GM21367 (cell line): ENCODE measurements around the gene NEDD4L.
A peak's percentile ranks its signal among the peaks of the same experiment; 100 is the strongest.

Experiments used
- ATAC-seq: cut with Tn5 transposase; IDR thresholded peaks from one replicate; pipeline ENCODE4 v1.9.1; 2021; ENCODE audit not compliant: unreplicated experiment

The NEDD4L gene

DNA sequence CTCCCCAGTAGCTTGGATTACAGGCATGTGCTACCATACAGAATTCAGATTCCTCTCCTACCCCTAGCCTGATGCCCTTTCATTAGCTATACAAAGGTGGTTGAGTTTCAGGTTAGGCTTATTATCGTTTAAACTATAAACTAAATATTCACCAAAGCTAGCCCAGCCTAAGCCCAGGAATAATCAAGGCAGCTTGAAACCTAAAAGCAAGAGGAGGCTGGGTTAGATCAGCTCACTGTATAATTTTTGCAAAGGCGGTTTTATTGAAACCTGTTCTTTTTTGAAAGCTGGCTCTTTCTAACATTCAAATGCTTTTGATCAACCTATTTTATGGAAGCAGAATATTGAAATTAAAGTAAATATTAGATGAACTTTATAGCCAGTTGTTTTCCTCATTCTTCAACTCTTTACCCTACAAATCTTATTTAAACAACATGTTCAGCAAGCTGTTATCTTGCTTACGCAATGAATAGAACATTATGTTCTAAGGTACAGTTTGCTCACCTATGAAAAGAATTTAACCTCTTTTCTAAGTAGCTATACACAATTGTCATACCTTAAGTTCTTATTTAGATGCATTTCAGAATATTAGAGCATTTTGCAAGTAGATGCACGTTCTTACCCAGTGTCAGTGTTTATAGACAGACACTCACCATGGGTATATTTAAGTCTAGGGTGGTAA is 241.6 kb downstream of the NEDD4L start:
- no peak for ATAC-seq

DNA sequence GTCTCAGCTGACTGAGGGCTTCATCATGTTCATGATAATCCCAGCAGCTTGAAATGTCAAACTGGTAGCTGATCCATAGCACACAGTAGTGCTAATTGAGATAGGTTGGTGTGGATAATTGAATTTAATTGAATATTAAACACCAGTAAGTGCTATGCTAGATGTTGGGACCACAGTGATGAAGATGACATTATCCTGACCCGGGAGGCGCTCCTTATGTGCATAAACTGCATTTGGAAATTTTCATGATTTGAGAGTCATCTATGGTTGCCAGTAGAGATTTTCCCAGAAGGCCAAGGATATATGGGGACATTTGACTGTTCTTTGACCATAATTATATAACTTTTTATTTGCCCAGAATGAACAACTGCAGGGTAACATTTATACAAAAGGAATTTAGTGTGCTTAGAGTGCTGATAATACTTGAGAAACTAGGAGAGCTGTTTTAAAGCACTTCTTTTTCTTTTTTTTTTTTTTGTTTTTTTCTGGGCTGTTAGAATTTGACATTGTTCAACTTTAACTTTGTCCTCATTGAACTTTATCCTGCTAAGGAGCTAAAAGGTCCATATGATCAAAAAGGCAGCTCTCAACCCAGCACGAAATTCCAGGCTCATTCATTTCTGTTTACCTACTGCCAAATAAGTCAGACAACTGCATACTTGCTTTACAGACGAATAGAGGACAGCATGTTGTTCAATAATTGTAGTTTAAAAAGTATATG is 242.8 kb downstream of the NEDD4L start:
- ATAC-seq, result no peak

DNA sequence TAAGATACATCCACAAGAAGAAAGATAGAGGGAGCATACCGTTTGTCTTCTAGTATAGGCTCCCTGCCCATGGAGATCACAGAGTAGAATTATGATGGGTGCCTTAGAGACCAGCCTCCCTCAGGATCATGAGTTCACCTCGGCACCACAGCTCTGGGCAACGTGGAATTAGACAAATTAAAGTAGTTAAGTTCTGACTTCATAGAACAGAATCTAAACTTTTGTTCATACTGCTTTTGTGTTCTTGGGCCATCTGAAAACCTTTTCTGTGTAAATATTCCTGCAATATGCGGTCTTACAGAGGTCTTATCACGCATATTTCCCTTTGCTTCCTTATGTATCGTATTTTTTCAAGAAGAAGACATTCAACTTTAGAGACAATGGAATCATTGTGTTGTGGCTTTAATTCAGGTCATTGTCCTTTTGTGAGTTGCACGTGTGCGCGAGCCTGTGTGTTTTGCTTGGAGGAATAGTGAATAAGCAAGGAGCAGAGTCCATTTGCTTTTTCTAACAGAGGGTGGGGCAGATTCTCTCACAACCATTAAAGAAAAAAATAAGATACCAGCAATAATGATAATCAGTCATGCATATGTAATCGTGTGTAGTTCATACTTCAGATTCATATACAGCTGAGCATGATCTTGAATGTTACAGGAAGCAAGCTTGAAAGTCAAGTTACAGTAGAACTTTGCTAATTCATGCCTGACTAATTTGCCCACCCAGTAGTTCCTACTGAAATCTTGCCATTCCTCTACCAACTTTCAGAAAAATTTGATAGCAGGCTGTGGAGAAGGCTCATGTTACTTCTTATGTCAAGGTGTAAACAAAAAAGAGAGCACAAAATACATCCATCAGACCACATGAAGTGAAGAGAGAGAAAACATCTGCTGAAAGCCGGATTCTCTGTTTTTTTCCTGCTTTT is 243.6 kb downstream of the NEDD4L start:
- ATAC-seq, result no peak

DNA sequence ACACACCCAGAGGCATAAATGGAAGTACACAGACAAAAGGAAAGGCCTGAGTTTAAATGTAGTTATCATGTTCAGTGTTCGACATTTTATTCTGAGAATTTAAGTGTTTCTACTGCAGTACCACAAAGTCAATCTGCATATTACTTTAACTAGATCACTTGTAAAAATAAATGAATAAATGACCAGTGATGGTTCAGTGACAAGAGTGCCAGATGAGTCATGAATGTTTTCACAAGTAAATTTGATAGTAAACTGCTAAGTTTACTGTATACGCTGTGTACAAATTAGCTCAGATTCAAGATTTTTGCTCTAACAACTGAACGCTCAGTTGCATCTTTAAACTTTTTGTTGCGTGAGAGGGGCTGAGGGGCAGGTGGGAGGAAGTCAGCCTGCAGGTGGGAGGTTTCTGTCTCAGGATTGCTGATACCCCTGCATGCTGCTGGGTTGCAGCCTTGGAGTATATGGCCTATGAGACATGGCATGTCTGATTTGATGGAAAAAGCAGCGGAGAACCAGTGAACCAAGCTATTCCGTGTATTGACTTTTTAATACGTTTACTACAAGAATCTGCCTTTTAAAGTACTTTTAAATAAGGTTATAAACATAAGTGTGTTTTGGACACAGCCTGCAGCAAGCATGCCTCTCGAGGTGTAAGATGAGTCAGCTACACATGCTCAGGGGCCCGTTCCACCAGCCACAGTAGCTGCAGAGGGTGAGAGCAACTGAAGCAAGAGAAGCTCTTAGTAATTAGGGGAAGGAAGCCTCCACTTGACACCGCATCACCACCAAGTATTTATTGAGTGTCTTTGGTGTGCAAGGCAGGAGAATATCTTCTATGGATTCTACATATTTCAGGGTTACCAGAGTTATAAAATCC is 245.1 kb downstream of the NEDD4L start:
- ATAC-seq, result peak; percentile 61

DNA sequence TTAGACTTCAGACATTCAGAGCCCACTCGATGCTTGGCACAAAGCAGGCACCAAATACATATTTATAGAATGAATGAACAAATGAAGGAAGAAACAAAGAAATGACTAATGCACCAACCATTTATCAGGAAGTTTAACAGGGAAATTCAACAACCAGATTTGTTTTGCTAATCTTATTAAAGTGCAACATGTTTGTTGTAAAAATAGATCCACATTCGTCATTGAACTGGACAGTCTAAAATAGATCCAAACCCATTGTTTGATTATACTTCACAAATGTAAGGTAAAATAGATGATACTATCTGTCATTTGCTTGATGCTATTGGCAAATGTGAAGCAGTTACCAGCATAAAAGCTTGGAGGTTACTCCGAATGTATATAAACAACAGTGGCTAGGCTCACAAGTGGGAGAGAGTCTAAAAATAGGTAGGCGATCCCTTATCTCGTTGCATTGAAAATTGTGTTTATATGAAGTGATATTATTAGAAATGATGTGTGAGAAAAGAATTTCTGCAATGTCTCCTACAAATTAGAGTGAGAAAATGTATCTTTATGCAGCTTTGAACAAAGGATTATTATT is 246.2 kb downstream of the NEDD4L start:
- no peak for ATAC-seq

DNA sequence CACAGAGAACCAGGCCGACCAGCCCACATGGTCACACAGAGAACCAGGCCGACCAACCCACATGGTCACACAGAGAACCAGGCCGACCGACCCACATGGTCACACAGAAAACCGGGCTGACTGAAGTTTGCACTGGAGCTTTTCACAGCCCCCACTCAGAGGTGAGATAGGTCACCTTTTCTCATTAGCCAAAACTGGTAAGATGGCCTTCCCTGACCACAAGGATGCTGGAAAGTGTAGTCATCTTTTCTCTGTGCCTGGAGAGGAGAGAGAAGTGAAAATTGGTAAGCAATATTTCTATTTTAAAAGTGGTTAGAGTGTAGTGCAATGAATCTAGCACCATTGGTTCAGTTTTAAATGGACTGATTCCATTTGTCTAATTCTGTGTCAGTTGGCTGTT is 247.1 kb downstream of the NEDD4L start:
- no peak for ATAC-seq

DNA sequence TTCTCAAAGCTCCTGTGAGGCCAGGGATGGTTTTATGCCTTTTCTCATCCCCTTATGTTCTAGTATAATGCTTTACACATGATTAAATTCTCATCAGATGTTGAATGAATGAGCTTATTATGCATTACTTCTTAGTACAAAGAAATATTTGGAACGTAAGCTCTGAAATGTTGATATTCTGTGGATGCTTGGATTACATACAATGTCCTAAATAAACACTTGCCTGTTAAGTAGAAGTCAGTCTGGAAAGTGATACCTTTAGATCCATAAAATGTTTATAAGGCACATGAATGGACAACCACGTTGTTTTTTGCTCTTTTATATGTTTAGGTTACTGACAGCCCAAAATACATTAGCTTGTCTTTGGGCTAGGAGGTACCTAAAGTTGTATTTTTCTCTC is 248.6 kb downstream of the NEDD4L start:
- ATAC-seq, result no peak

DNA sequence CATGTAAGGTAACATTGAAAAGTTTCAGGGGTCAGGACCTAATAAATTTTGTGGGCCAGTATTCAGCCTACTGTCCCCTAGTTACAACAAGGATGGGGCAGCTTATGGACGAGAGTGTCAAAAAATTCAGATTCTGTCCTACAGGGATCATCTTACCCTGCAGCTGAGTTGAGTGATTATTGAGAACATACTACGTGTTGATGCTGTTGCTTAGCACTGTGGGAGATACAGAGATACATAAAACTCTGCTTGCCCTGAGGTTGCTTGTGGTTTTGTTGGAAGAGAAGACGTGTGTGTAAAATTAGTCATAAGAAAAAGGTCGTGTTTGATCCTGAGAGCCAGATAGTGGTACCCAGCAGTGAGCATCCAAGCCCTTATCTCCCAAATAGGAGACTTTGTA is 253.2 kb downstream of the NEDD4L start:
- no peak for ATAC-seq

DNA sequence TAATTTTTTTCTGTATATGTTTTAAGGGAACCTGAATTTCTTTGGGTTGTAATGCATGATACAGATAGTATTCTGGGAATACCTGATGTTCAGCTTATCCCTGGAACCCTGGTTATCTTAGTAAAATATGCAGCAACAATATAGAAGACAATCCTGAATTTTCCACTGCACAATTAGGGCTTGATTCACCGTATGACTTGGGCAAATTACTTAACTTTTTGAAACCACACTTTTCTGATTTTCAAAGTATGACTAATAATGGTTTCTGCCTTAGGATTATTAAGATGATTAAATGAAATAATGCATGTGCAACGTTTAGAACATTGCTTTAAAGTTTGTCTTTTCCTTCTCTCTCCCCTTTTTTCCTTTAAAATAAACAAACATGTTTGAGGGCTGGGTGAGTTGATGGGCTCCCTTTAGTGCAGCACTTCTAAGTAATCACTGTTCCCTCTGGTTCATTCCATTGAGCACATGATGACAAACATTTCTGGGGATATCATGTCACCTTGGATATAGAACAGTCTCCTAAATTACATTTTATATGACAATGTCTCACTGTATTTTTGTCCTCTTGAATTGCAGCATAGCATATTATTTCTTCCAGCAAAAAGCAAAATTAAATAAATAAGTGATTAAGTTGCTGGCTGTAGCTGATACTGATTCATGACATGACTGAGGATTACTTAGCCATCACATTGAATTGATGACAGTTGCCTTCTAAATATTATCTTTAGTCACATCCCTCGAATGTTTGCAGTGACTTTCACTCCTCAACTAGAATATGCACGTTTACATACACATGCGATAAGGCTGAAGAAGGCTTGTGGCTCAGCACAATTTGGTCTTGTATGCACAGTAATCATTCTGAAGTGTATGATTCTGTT is 254.5 kb downstream of the NEDD4L start:
- no peak for ATAC-seq

DNA sequence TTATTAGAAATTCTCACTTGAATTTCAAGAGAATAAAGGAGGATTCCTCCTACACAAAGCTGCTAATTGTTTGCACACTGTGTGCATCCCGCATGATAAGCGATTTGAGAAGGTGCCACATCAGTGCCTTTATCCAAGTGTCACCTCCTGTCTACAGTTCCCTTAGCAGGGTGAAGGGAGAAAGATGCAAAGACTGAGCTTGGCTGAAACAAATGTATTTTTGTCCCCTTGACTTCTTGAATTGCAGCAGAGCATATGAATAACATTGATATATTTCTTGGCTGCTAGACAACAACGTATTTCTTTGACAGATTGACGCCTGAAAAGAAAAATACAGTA is 255.1 kb downstream of the NEDD4L start:
- ATAC-seq, result no peak

DNA sequence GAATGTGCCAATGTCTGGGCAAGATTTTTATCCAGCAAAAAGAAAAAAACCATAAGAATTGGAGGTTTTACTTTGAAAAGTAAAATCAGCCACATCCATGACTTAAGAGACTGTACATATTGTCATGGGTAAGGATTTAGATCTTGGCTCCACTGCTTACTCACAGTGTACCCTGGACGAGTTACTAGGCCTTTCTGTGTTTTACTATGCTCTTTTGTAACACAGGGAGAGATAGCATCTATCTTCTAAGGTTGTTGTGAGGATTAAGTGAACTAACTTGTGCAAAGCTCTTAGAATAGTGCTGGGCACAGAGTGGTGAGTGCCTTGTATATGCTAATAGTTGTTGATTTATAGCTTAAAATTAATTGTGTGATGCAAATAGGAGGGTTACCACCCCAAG is 255.9 kb downstream of the NEDD4L start:
- no peak for ATAC-seq

DNA sequence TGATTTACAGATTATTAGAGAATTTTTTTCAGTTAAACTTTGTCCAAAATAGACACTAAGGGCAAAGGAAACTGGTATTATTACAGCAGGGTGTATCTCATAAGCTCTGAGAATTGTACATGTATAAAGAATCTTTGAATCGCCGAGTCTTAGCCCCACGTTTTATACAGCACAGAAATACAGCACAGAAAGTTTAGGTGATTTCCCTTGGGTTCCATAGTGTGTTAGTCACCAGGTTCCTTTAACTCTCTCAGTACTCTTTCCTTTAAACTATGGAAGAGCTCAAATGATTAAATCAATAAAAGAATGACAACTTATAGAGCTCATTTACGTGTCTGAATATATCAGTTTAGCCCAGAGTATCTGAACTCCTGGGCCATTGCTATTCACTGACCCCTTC is 256.8 kb downstream of the NEDD4L start:
- no peak for ATAC-seq

DNA sequence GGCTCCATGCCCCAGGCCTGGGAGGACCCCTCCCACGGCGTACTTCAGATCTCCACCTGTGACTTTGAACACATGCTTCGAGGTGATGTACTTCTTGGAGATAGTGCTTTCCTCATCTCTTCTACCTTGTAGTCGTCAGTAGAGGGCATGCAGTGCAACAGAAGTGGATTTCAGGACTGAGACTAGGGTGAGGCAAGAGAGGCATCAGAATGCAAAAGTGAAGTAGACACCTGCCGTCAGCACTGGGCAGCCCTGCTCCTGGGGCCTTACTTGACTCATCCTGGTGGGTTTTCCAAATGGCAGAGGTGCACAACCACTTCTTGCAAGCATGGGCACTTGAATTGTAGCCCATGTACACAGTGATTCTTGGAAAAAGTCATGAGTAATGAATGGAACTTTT is 258.8 kb downstream of the NEDD4L start:
- ATAC-seq, result no peak

DNA sequence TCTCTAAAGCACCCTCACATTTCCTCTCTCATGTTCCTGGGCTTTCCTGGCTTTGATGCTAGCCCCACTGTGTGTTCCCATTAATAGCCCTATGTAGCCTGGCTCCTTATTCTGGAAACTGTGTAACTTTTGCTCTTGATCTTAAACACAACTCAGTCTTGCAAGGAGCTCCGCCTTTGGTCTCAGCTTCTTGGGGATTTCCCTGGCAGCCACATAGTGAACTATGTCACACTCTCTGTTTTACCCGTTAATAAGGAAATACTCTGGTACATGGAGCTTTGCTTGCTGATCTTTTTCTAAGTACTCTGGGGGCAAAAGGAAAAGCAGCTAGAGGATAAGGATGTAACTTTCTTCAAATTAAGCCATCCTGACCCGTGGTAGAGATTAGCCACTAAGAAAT is 259.3 kb downstream of the NEDD4L start:
- ATAC-seq, result peak; percentile 53

DNA sequence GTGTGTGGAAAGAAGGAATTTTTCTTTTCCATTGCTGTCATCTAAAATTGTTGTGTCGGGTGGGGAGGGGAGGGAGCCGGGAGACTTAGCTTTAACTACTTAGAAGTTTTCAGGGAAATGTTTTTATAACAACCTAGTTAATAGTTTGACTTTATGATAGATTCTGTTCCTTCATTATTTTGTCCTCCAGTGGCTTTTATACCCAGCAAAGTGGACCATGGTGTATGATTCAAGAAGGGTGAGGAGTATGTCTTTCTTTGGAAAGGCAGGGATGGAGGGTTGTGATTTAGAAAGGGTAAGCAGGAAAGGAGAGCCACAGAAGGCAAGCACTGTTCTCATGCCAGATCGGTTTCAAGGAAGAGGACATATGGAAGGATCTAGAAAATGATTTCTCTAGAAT is 261.8 kb downstream of the NEDD4L start:
- no peak for ATAC-seq

DNA sequence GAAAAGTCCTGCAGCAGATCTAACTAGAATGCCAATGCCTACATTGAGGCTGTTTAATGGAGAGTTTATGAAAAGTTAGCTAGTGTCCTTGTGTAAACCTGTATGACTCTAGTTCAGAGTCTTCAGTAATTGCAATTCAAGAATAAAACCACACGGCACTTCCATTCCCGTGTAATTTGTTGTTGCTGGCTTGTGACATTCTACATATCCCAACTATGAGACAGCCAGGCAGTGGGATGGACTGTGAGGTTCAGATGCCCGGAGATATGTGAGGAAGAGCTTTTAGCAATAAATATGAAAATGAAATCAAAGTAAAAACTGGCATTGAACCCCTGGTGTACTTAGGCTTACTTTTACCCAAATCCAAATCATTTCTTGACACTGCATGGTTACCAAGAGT is 263.4 kb downstream of the NEDD4L start:
- ATAC-seq, result no peak

DNA sequence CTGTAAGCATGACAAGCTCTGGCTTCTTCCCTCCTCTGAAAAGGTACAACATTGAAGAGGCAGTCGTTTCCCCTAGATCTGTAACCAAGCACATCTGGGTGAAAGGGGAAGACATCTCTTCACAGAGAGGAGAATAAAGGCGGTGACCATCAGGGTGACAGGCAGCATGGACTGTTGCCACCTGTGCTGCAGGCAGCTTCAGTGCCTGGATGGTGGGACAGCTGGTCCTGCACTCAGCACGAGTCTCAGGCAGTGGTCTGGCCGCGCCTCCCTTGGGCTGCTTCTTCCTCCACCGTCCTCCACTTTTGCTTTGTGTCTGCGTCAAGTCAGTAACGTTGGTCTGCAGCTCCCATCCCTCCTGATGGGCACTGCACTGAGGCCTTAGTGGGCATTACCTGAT is 264.4 kb downstream of the NEDD4L start:
- no peak for ATAC-seq

DNA sequence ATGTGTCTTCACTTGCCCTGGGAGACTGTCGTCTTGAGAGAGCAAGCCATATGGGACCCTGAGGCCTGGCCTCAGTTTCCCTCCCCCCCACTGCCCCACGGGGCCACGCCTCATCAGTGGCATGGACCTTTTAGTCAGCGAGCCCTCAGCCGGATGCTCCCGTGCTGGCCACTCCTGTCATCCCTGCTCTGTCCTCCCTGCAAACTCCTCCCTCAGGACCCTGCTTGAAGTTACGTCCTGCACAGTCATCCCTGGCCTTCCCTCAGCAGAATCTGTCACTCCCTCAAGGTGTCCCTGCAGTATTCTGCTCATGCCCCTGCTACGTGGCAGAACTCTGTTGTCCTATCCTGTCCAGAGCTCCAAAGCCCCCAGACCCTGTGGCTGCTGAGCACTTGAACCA is 265.1 kb downstream of the NEDD4L start:
- no peak for ATAC-seq

DNA sequence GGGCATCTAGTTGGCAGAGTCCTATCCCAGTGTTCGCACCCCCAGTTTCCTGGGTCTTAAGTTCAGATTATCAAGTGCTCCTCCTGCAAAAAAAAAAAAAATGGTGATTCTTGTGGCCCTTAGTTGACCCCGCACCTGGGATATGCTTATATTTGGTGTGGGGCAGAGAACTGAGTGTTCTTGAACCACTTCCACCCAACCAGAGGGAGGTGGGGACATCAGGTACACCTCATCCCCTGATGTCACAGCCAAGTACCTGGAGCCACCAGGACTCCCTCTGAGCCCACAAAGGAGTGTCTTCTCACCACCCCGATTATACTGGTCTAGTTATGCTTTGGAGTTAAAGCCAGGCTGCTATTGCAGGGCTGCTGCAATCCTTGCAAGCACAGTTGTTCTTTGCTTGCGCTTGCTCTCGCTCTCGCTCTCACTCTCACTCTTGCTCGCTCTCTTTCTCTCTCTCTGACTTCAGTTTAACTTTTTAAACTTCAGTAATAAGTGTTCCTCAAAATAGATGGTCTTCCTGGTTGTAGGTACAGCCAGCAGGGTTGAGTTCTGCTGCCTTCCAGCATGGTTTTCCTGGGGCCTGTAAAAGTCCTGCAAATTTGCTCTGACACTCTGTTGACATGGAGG is 265.7 kb downstream of the NEDD4L start:
- ATAC-seq, result no peak
